ENCODE data around the gene HTR1A. TPM values are rescaled to one million over a fixed set of nuclear protein-coding genes. Genes with fewer than 3 reads are reported as not detected.

The HTR1A gene
- total RNA-seq, 6 experiments from 2014 or later, result not detected

- no peak for DNase-seq
- no peak for TF ChIP-seq CTCF (IDR thresholded peaks at IDR 0.05)
- H3K27ac Mint-ChIP-seq, result no peak overlapping the region
- H3K9me3 Mint-ChIP-seq, result peaks cover 35% of the 10 kb centered on the region
- H3K4me1 Mint-ChIP-seq (ENCODE audit: low read depth), result no peaks in the 10 kb centered on the region
- no peaks in the 10 kb centered on the region; the same call in 1 of the 2 replicates for H3K36me3 Mint-ChIP-seq (ENCODE audit: low read depth)
- H3K27me3 Mint-ChIP-seq (ENCODE audit: insufficient read depth), result no peaks in the 10 kb centered on the region
- H3K4me3 Mint-ChIP-seq, result no peak overlapping the region
These were observed 50.4 kb downstream of the HTR1A start for GRCh38 chr5:63911871-63912270.

Other genes starting within 250 kb of the HTR1A start
- not detected for gene RNF180, start 203.4 kb upstream of the HTR1A start, total RNA-seq (2021; fragmentation: NEBNext Ultra II Directional; extraction: Animal tissue kit (Norgen Biotek cat#: 25700))